ENCODE measurements around the gene RIPOR2.
"Not testable (repeated sequence)": the region's sequence is repeated elsewhere in the genome, so short reads cannot be mapped to it uniquely, and the experiment has no call there.

Gene RIPOR2

GRCh38 chr6:24957199-24957598 is 21.4 kb upstream of the RIPOR2 start:
- H3K4me3 ChIP-seq (ENCODE audit: low read depth, low read length) = no peak overlapping the region
- in situ Hi-C loops (cut with HindIII; ENCODE audit: low sequenced_read_pairs) = no loop called here
- no peak for TF ChIP-seq CTCF (IDR thresholded peaks at IDR 0.05; ENCODE audit: low read depth, low read length)
- no peak for DNase-seq (ENCODE audit: low read depth, low spot score)

GRCh38 chr6:24953726-24954125 is 18.0 kb upstream of the RIPOR2 start:
- in situ Hi-C loops (cut with HindIII; ENCODE audit: low sequenced_read_pairs) = no loop called here
- no peak for DNase-seq (ENCODE audit: low read depth, low spot score)
- no peak overlapping the region for H3K4me3 ChIP-seq (ENCODE audit: low read depth, low read length)
- TF ChIP-seq CTCF (IDR thresholded peaks at IDR 0.05; ENCODE audit: low read depth, low read length) = no peak

GRCh38 chr6:24951811-24952299 is 16.1 kb upstream of the RIPOR2 start:
- no peak for TF ChIP-seq CTCF (IDR thresholded peaks at IDR 0.05; ENCODE audit: low read depth, low read length)
- no peak overlapping the region for H3K4me3 ChIP-seq (ENCODE audit: low read depth, low read length)
- in situ Hi-C loops (cut with HindIII; ENCODE audit: low sequenced_read_pairs) = no loop called here
- no peak for DNase-seq (ENCODE audit: low read depth, low spot score)

DNA sequence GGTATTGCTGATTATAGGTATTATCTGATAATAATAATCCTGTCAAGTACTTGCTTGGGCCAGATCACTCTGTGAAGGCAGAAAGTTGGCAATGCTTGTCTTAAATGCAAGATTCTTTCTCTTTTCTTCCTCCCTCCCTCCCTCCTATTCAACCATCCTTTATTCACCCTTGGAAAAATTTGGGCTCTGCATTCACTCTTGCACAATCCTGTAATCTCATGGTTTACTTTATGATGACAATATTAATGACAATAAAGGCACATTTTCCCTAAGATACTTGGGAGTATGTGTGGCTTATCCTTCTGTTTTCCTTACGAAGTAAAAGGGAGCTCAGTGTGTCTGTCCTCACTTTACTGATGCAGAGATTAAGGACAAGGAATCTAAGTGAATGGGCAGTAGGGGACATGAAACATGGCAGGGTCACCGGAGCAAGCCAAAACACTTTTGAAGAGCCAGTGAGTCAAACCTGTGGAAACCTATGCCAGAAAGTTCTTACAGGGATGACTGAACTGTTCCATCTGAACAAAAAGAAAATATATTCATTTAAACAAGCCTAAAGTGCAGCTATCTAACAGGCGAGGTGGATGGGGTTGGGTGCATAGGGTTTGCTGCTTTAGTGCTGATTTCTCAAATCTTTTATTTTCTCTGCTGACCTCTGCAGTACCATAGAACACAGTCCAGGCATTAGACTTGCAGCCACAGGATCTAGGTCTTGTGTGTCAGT is 14.6 kb upstream of the RIPOR2 start:
- no peak overlapping the region for H3K4me3 ChIP-seq (ENCODE audit: low read depth, low read length)
- no peak for DNase-seq (ENCODE audit: low read depth, low spot score)
- TF ChIP-seq CTCF (IDR thresholded peaks at IDR 0.05; ENCODE audit: low read depth, low read length) = no peak
- in situ Hi-C loops (cut with HindIII; ENCODE audit: low sequenced_read_pairs) = no loop called here

- H3K4me3 ChIP-seq (ENCODE audit: low read depth, low read length) = no peak overlapping the region
- TF ChIP-seq CTCF (IDR thresholded peaks at IDR 0.05; ENCODE audit: low read depth, low read length) = no peak
- no peak for DNase-seq (ENCODE audit: low read depth, low spot score)
- in situ Hi-C loops (cut with HindIII; ENCODE audit: low sequenced_read_pairs) = no loop called here
Observed at GRCh38 chr6:24949020-24949569, 13.3 kb upstream of the RIPOR2 start.

GRCh38 chr6:24948261-24948660 is 12.5 kb upstream of the RIPOR2 start:
- in situ Hi-C loops (cut with HindIII; ENCODE audit: low sequenced_read_pairs); H3K4me3 ChIP-seq (ENCODE audit: low read depth, low read length); DNase-seq (ENCODE audit: low read depth, low spot score): not testable (repeated sequence)

DNA sequence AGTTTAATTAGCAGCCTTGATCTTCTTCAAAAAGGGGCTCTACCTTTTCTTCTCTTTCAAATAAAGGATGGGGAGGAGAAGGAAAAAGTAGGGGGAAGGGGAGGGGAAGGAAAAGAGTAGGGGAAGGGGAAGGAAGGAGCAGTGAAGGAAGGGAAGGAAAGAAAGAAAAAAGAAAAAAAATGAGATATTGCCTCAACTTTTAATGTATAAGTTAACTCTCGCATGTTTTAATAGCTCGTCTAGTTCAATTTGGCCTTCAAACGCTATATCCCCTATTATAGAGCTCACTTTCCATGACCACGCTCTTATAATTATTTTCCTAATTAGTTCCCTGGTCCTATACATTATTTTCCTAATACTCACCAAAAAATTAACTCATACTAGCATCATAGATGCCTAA is 11.9 kb upstream of the RIPOR2 start:
- no peak for TF ChIP-seq CTCF (IDR thresholded peaks at IDR 0.05; ENCODE audit: low read depth, low read length)
- in situ Hi-C loops (cut with HindIII; ENCODE audit: low sequenced_read_pairs) = no loop called here
- DNase-seq (ENCODE audit: low read depth, low spot score) = no peak
- H3K4me3 ChIP-seq (ENCODE audit: low read depth, low read length) = no peak overlapping the region

Measured in astrocyte of the spinal cord (primary cell).